GM18502 (cell line): ENCODE measurements around the gene PLIN4.

Experiments
- ATAC-seq: cut with Tn5 transposase; IDR thresholded peaks from one replicate; pipeline ENCODE4 v1.9.1; 2021; ENCODE audit warnings: mild to moderate bottlenecking; ENCODE audit not compliant: unreplicated experiment, poor library complexity

PLIN4 gene

DNA sequence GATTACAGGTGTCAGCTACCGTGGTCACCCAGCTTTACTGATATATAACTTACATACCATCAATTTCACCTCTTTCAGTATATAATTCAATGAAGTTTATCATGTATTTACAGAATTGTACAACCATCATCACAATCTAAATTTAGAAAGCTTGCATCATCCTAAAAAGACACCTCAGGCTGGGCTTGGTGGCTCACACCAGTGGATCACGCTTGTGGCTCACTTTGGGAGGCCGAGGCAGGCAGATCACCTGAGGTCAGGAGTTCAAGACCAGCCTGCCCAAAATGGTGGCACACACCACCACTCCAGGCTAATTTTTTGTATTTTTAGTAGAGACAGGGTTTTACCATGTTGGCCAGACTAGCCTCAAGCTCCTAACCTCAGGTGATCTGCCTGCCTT is 50.5 kb downstream of the PLIN4 start:
- no peak for ATAC-seq

DNA sequence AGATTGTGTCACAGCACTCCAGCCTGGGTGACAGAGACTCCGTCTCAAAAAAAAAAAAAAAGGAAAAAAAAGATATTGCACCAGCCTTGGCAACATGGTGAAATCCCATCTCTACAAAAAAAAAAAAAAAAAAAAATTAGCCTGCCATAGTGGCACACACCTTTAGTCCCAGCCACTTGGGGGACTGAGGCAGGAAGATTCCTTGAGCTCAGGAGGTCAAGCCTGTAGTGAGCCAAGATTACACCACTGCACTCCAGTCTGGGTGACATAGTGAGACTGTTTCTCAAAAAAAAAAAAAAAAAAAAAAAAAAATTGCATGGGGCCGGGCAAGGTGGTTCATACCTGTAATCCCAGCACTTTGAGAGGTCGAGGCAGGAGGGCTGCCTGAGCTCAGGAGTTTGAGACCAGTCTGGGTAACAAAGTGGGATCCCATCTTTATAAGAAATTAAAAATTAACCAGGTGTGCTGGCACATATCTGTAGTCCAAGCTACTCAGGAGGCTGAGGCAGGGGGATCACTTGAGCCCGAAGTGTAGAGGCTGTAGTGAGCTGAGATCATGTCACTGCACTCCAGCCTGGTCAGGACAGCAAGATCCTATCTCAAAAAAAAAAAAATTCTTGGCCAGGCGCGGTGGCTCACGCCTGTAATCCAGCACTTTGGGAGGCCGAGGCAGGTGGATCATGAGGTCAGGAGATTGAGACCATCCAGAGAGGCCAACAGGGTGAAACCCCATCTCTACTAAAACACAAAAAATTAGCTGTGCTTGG is 53.3 kb downstream of the PLIN4 start:
- ATAC-seq = no peak

DNA sequence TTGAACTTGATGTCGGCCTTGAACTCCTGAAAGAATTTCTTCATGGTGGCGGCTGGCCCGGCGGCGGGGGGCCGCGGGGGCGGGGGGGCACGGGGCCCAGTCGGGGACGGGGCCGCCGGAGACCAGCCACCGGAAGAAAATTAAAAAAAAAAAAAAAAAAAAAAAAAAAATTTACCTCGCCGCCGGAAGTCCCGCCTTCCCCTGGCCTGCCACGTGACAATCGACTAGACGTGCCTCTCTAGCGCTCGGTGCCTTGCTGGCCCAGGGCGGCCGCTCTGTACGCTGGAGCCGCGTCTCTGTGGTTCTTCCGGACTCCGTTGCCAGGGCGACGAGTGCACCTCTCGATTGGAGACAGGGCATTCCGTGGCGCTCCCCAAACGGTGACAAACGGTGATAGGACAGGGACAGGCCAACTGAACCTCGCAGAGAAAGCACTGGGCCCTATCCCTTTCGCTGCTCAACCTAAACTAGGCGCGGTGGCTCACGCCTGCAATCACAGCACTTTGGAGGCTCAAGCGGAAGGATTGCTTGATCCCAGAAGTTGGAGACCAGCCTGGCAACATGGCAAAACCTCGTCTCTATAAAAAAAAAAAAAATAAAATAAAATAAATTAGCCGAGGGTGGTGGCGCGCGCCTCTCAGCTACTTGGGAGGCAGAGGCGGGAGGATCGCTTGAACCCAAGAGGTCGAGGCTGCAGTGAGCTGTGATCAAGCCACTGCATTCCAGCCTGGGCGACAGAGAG is 60.5 kb downstream of the PLIN4 start, which contains the start of gene UBXN6:
TSS of gene UBXN6 (minus strand) at position 141 of the 742 bp plus-strand sequence. CDS start at position 44, 97 bp downstream.
- ATAC-seq = peak; percentile 89

- no peak for ATAC-seq
Measured at GRCh38 chr19:4456843-4457653, 61.2 kb downstream of the PLIN4 start.

- ATAC-seq = no peak
Measured at GRCh38 chr19:4456476-4456842, 61.8 kb downstream of the PLIN4 start.

- ATAC-seq = no peak
Measured at GRCh38 chr19:4455719-4456475, 62.4 kb downstream of the PLIN4 start.

DNA sequence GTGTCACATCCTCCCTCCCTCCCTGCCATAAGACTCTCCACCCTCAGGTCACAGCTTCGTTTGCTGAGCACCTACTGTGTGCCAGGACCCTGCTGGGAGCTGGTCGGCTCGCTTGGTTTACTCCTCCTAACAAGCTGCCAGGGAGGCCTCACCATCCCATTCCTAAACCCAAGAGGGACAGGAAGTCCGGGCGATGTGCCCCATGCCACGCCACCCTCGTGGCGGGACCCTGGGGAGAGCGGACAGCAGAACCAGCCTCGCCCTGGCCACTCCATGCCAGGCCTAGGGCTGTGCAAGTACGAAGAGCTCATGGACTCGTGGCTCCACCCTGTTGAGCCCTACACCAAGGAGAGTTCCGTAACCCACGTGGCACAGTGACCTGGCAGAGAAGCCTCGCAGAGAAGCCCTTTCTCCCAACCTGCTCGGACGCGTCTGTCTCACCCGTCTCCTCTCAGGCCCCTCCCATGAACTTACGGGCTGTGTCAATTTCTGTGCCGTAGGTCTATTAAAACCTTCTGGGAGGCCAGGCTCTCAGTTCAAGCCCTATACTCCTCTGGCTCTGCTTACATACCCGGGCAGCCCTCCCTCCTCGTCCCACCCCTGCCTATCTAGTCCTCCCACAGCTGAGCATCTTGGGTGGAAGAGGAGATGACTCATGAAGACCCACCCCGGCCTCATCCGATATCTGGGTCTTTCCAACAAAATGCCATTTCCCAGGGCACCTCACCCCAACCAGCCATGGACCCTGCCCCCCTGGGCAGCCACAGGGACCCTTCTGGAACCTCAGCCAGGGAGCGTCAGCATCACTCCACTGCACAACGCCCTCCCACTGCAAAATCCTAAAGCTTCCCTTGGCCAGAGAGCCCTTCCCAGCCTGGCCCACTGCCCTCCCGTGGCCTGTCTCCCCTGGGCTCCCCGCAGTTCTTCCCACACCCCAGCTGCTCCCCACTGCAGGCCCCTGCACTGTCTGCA is 63.3 kb downstream of the PLIN4 start:
- no peak for ATAC-seq

- ATAC-seq = no peak
Measured at GRCh38 chr19:4453232-4454179, 64.8 kb downstream of the PLIN4 start.

GRCh38 chr19:4452230-4452990 is 65.9 kb downstream of the PLIN4 start:
- ATAC-seq = no peak
